Measurements from ENCODE around the gene MASP2.

Gene MASP2

DNA sequence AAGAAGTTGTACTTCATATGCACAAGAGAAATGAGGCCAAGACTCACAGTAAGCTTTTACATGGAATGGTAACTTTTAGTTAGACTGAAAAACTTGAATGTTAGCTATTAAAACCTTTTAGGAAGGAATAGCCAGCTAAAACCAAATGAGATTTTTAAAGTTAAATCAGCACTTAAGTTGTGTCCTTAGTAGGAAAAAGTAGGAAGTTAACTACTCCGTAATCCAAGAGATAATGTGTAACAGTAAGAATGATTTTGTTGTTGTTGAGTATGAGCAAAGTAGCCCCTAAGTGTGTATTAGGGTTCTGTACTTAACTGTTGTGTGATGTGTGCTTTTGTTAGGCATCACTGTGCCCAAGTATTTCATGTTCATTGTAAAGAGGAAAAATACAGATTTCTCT lies 21.4 kb downstream of the MASP2 start:
- no peaks in the 10 kb centered on the region for H3K27me3 ChIP-seq (ENCODE audit: control insufficient read depth, low read length)
- H3K4me1 ChIP-seq (ENCODE audit: control insufficient read depth, low read length): no peaks in the 10 kb centered on the region
- H3K9me3 ChIP-seq (ENCODE audit: control insufficient read depth, insufficient read depth, low read length): no peaks in the 10 kb centered on the region
- peaks cover 75% of the 10 kb centered on the region for H3K36me3 ChIP-seq (ENCODE audit: control insufficient read depth, low read length)
- no peaks in the 10 kb centered on the region for H3K9me2 ChIP-seq (replicated peaks; ENCODE audit: control insufficient read depth, low read length)
- H4K20me1 ChIP-seq (ENCODE audit: control insufficient read depth, insufficient read depth, low read depth, low read length): peaks cover 8% of the 10 kb centered on the region; the same call in 1 of the 2 replicates
- H3K4me2 ChIP-seq (ENCODE audit: low read length): no peak overlapping the region
- H3F3A ChIP-seq (ENCODE audit: control insufficient read depth, insufficient read depth): peaks cover 51% of the 10 kb centered on the region
- H3K79me2 ChIP-seq (ENCODE audit: control insufficient read depth, low read length): peaks cover 4% of the 10 kb centered on the region; the same call in 1 of the 2 replicates
- H3K27ac ChIP-seq (ENCODE audit: low read depth, low read length): no peak overlapping the region
- TF ChIP-seq, protein P1, sequence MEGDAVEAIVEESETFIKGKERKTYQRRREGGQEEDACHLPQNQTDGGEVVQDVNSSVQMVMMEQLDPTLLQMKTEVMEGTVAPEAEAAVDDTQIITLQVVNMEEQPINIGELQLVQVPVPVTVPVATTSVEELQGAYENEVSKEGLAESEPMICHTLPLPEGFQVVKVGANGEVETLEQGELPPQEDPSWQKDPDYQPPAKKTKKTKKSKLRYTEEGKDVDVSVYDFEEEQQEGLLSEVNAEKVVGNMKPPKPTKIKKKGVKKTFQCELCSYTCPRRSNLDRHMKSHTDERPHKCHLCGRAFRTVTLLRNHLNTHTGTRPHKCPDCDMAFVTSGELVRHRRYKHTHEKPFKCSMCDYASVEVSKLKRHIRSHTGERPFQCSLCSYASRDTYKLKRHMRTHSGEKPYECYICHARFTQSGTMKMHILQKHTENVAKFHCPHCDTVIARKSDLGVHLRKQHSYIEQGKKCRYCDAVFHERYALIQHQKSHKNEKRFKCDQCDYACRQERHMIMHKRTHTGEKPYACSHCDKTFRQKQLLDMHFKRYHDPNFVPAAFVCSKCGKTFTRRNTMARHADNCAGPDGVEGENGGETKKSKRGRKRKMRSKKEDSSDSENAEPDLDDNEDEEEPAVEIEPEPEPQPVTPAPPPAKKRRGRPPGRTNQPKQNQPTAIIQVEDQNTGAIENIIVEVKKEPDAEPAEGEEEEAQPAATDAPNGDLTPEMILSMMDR (IDR thresholded peaks at IDR 0.05; ENCODE audit: low read depth, low read length, poor library complexity, severe bottlenecking): no peak
- no peak for TF ChIP-seq EZH2phosphoT487 (IDR thresholded peaks at IDR 0.05; ENCODE audit: borderline replicate concordance, low read length)
- H3K4me3 ChIP-seq (ENCODE audit: low read length): no peak overlapping the region

DNA sequence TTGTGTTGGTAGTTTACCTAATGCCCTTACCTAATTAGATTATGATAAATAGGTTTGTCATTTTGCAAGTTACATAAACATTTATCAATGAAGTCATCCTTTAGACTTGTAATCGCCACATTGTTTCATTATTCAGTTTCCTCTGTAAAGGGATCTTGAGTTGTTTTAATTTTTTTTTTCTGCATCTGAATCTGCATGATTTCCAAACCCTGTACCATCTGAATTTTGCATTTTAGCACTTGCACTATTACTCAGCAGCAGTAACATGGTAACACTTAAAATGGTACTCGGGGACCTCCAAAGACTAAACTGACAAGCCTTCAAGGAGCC lies 22.2 kb downstream of the MASP2 start:
- H3K4me1 ChIP-seq (ENCODE audit: control insufficient read depth, low read length): no peaks in the 10 kb centered on the region
- H3K36me3 ChIP-seq (ENCODE audit: control insufficient read depth, low read length): peaks cover 83% of the 10 kb centered on the region
- H3K9me3 ChIP-seq (ENCODE audit: control insufficient read depth, insufficient read depth, low read length): no peaks in the 10 kb centered on the region
- peaks cover 45% of the 10 kb centered on the region for H3F3A ChIP-seq (ENCODE audit: control insufficient read depth, insufficient read depth)
- H3K27ac ChIP-seq (ENCODE audit: low read depth, low read length): no peak overlapping the region
- H3K4me3 ChIP-seq (ENCODE audit: low read length): no peak overlapping the region
- H3K4me2 ChIP-seq (ENCODE audit: low read length): no peak overlapping the region
- no peaks in the 10 kb centered on the region for H3K27me3 ChIP-seq (ENCODE audit: control insufficient read depth, low read length)
- no peaks in the 10 kb centered on the region for H3K9me2 ChIP-seq (replicated peaks; ENCODE audit: control insufficient read depth, low read length)
- H3K79me2 ChIP-seq (ENCODE audit: control insufficient read depth, low read length): peaks cover 4% of the 10 kb centered on the region; the same call in 1 of the 2 replicates
- TF ChIP-seq, protein P1 (IDR thresholded peaks at IDR 0.05; ENCODE audit: low read depth, low read length, poor library complexity, severe bottlenecking): no peak
- no peak for TF ChIP-seq EZH2phosphoT487 (IDR thresholded peaks at IDR 0.05; ENCODE audit: borderline replicate concordance, low read length)
- peaks cover 8% of the 10 kb centered on the region; the same call in 1 of the 2 replicates for H4K20me1 ChIP-seq (ENCODE audit: control insufficient read depth, insufficient read depth, low read depth, low read length)

DNA sequence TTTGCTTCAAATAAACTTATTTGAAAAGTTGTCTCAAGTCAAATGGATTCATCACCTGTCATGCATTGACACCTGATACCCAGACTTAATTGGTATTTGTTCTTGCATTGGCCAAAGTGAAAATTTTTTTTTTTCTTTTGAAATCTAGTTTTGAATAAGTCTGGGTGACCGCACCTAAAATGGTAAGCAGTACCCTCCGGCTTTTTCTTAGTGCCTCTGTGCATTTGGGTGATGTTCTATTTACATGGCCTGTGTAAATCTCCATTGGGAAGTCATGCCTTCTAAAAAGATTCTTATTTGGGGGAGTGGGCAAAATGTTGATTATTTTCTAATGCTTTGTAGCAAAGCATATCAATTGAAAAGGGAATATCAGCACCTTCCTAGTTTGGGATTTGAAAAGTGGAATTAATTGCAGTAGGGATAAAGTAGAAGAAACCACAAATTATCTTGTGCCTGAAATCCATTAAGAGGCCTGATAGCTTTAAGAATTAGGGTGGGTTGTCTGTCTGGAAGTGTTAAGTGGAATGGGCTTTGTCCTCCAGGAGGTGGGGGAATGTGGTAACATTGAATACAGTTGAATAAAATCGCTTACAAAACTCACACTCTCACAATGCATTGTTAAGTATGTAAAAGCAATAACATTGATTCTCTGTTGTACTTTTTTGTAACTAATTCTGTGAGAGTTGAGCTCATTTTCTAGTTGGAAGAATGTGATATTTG lies 22.7 kb downstream of the MASP2 start:
- H3K27ac ChIP-seq (ENCODE audit: low read depth, low read length): no peak overlapping the region
- no peak overlapping the region for H3K4me3 ChIP-seq (ENCODE audit: low read length)
- peaks cover 9% of the 10 kb centered on the region; the same call in 1 of the 2 replicates for H4K20me1 ChIP-seq (ENCODE audit: control insufficient read depth, insufficient read depth, low read depth, low read length)
- peaks cover 86% of the 10 kb centered on the region for H3K36me3 ChIP-seq (ENCODE audit: control insufficient read depth, low read length)
- no peak overlapping the region for H3K4me2 ChIP-seq (ENCODE audit: low read length)
- no peak for TF ChIP-seq EZH2phosphoT487 (IDR thresholded peaks at IDR 0.05; ENCODE audit: borderline replicate concordance, low read length)
- TF ChIP-seq, protein P1 (IDR thresholded peaks at IDR 0.05; ENCODE audit: low read depth, low read length, poor library complexity, severe bottlenecking): no peak
- no peaks in the 10 kb centered on the region for H3K9me3 ChIP-seq (ENCODE audit: control insufficient read depth, insufficient read depth, low read length)
- no peaks in the 10 kb centered on the region for H3K27me3 ChIP-seq (ENCODE audit: control insufficient read depth, low read length)
- H3K79me2 ChIP-seq (ENCODE audit: control insufficient read depth, low read length): peaks cover 5% of the 10 kb centered on the region
- H3K4me1 ChIP-seq (ENCODE audit: control insufficient read depth, low read length): no peaks in the 10 kb centered on the region
- peaks cover 40% of the 10 kb centered on the region for H3F3A ChIP-seq (ENCODE audit: control insufficient read depth, insufficient read depth)
- H3K9me2 ChIP-seq (replicated peaks; ENCODE audit: control insufficient read depth, low read length): no peaks in the 10 kb centered on the region
